PC-3 (cell line): Measurements from ENCODE around the gene FBXW9. TPM values are rescaled to one million over a fixed set of nuclear protein-coding genes. Genes with fewer than 3 reads are reported as not detected.

Source experiments
- ATAC-seq: fragments of 200-7000 bp; cut with Tn5 transposase; 2 replicates; pipeline ENCODE4 v1.9.1; 2020; ENCODE audit warnings: mild to moderate bottlenecking, moderate library complexity
- BruUV-seq: library from RNA; stranded (reverse); fragments of 400-500 nt; replicated peaks from 2 replicates; lab custom pipeline; 2021; lab: Mats Ljungman, UMichigan
- CTCF ChIA-PET: fragments of 300-600 bp; sonication (Branson Sonifier 250); formaldehyde crosslinking; loops from one replicate; lab custom pipeline; 2022; ENCODE audit warnings: antibody characterized with exemption; lab: Charles Lee
- POLR2A ChIA-PET: fragments of 300-600 bp; sonication (Branson Sonifier 250); formaldehyde crosslinking; loops from one replicate; lab custom pipeline; 2022; ENCODE audit warnings: antibody characterized with exemption; ENCODE audit not compliant: unreplicated experiment; lab: Charles Lee
- DNase-seq: peaks from one replicate; pipeline ENCODE4 v3.0.0-alpha.2; 2015
- H2AFZ ChIP-seq: fragments of 300-600 bp; sonication (generic); 2 replicates; pipeline ENCODE4 v1.6.0; 2016; ENCODE audit warnings: antibody characterized with exemption, low read length
- H3F3A ChIP-seq: fragments of 300-600 bp; sonication (generic); one replicate; pipeline ENCODE4 v1.6.0; 2017; ENCODE audit warnings: antibody characterized with exemption, low read length, control low read depth, mild to moderate bottlenecking; ENCODE audit not compliant: unreplicated experiment
- H3K27ac ChIP-seq: fragments of 300-600 bp; sonication (generic); 2 replicates; pipeline ENCODE4 v1.5.1; 2016; ENCODE audit warnings: mild to moderate bottlenecking, low read length
- H3K27me3 ChIP-seq: fragments of 300-600 bp; sonication (generic); 2 replicates; pipeline ENCODE4 v1.6.1; 2016; ENCODE audit warnings: low read length, mixed read lengths
- H3K36me3 ChIP-seq: fragments of 300-600 bp; sonication (generic); 2 replicates; pipeline ENCODE4 v1.6.1; 2016; ENCODE audit warnings: low read depth, mixed run types, low read length, mixed read lengths
- H3K4me1 ChIP-seq: fragments of 300-600 bp; sonication (generic); 2 replicates; pipeline ENCODE4 v1.5.1; 2016; ENCODE audit warnings: low read length; ENCODE audit not compliant: insufficient read depth
- H3K4me2 ChIP-seq: fragments of 300-600 bp; sonication (generic); 2 replicates; pipeline ENCODE4 v1.6.0; 2016; ENCODE audit warnings: low read length
- H3K4me3 ChIP-seq: fragments of 300-600 bp; sonication (generic); 2 replicates; pipeline ENCODE4 v1.5.1; 2016; ENCODE audit warnings: mild to moderate bottlenecking, low read length, mixed read lengths
- H3K79me2 ChIP-seq: fragments of 300-600 bp; sonication (generic); 2 replicates; pipeline ENCODE4 v1.6.1; 2017; ENCODE audit warnings: low read length, mixed read lengths
- H3K9ac ChIP-seq: fragments of 300-600 bp; sonication (generic); 2 replicates; pipeline ENCODE4 v1.6.0; 2016; ENCODE audit warnings: mild to moderate bottlenecking, low read length
- H3K9me2 ChIP-seq: fragments of 300-600 bp; sonication (generic); replicated peaks from 2 replicates; pipeline ENCODE4 v1.6.1; 2016; ENCODE audit warnings: mixed run types, low read length, mixed read lengths
- H3K9me3 ChIP-seq: fragments of 300-600 bp; sonication (generic); 2 replicates; pipeline ENCODE4 v1.6.1; 2016; ENCODE audit warnings: low read length, mixed read lengths
- H4K20me1 ChIP-seq: fragments of 300-600 bp; sonication (generic); 2 replicates; pipeline ENCODE4 v1.6.1; 2016; ENCODE audit warnings: low read length, mixed read lengths
- CTCF ChIP-seq: fragments of 300-600 bp; sonication (generic); conservative IDR thresholded peaks from 2 replicates; pipeline ENCODE4 v1.5.1; 2017; ENCODE audit warnings: antibody characterized with exemption, low read depth, mild to moderate bottlenecking, low read length
- EZH2 ChIP-seq: fragments of 300-600 bp; sonication (generic); IDR thresholded peaks from one replicate; pipeline ENCODE4 v1.6.1; 2017; ENCODE audit warnings: antibody characterized with exemption, mild to moderate bottlenecking, low read length; ENCODE audit not compliant: unreplicated experiment
- EZH2phosphoT487 ChIP-seq: fragments of 300-600 bp; sonication (generic); IDR thresholded peaks from 2 replicates; pipeline ENCODE4 v1.6.1; 2018; ENCODE audit warnings: mild to moderate bottlenecking, antibody characterized with exemption, low read length, borderline replicate concordance
- intact Hi-C: fragments of 100-400 bp; cut with micrococcal nuclease; formaldehyde crosslinking; loops from 2 replicates; pipeline ENCODE4 v1.9.0; 2023
- total RNA-seq: library from RNA; depleted of rRNA; stranded (reverse); fragments of >200 nt; gene quantifications from 2 replicates; pipeline ENCODE4 v1.2.3, GENCODE V29; 2014

FBXW9 gene
- total RNA-seq, 1 experiment from 2014 or later, result 27.5 TPM

DNA sequence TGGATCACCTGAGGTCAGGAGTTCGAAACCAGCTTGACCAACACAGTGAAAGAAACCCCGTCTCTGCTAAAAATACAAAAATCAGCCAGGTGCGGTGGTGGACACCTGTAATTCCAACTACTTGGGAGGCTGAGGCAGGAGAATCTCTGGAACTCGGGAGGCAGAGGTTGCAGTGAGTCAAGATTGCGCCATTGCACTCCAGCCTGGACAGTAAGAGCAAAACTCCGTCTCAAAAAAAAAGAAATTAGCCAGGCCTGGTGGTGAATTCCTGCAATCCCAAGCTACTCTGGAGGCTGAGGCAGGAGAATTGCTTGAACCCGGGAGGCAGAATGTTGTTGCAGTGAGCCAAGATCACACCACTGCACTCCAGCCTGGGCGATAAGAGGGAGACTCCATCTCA is 12.2 kb upstream of the FBXW9 start:
- POLR2A ChIA-PET, result no interaction called here
- CTCF ChIA-PET, result no interaction called here
- no peaks in the 10 kb centered on the region for H3K79me2 ChIP-seq
- H3K4me3 ChIP-seq, result no peak overlapping the region
- intact Hi-C loops, result no loop called here
- no peaks in the 10 kb centered on the region for H4K20me1 ChIP-seq
- H3K4me2 ChIP-seq, result no peak overlapping the region
- no peaks in the 10 kb centered on the region for H3F3A ChIP-seq
- TF ChIP-seq EZH2phosphoT487 (no peak), EZH2 (no peak), CTCF (no peak)
- no TSS peak for BruUV-seq
- no peak for ATAC-seq
- no peak overlapping the region for H2AFZ ChIP-seq
- no peaks in the 10 kb centered on the region for H3K9me3 ChIP-seq
- no peak overlapping the region for H3K9ac ChIP-seq
- H3K27ac ChIP-seq, result no peak overlapping the region
- no peaks in the 10 kb centered on the region for H3K9me2 ChIP-seq
- no peak for DNase-seq
- no peaks in the 10 kb centered on the region for H3K27me3 ChIP-seq
- no peaks in the 10 kb centered on the region for H3K4me1 ChIP-seq
- peaks cover 70% of the 10 kb centered on the region for H3K36me3 ChIP-seq

- intact Hi-C loops, result no loop called here
- POLR2A ChIA-PET, result no interaction called here
- no peaks in the 10 kb centered on the region for H4K20me1 ChIP-seq
- ATAC-seq (no peak), DNase-seq (no peak)
- CTCF ChIA-PET, result no interaction called here
- BruUV-seq, result no TSS peak
- no peak overlapping the region for H3K27ac ChIP-seq
- no peaks in the 10 kb centered on the region for H3K9me3 ChIP-seq
- H3F3A ChIP-seq, result no peaks in the 10 kb centered on the region
- no peak for TF ChIP-seq CTCF
- TF ChIP-seq EZH2, result no peak
- TF ChIP-seq EZH2phosphoT487, result no peak
- no peaks in the 10 kb centered on the region for H3K27me3 ChIP-seq
- no peak overlapping the region for H3K9ac ChIP-seq
- H3K4me3 ChIP-seq, result no peak overlapping the region
- H3K79me2 ChIP-seq, result no peaks in the 10 kb centered on the region
- H3K9me2 ChIP-seq, result no peaks in the 10 kb centered on the region
- no peaks in the 10 kb centered on the region for H3K4me1 ChIP-seq
- peaks cover 75% of the 10 kb centered on the region for H3K36me3 ChIP-seq
- no peak overlapping the region for H3K4me2 ChIP-seq
- no peak overlapping the region for H2AFZ ChIP-seq
Measured at GRCh38 chr19:12706332-12706718, 9.9 kb upstream of the FBXW9 start.

GRCh38 chr19:12705654-12706331 is 9.4 kb upstream of the FBXW9 start:
- H3K9me2 ChIP-seq, result no peaks in the 10 kb centered on the region
- no peak overlapping the region for H3K9ac ChIP-seq
- no peak for ATAC-seq
- H2AFZ ChIP-seq, result no peak overlapping the region
- no peaks in the 10 kb centered on the region for H3K27me3 ChIP-seq
- CTCF ChIA-PET, result no interaction called here
- H3K79me2 ChIP-seq, result no peaks in the 10 kb centered on the region
- no peaks in the 10 kb centered on the region for H3K4me1 ChIP-seq
- no TSS peak for BruUV-seq
- no peak overlapping the region for H3K27ac ChIP-seq
- H4K20me1 ChIP-seq, result no peaks in the 10 kb centered on the region
- peaks cover 77% of the 10 kb centered on the region for H3K36me3 ChIP-seq
- no peaks in the 10 kb centered on the region for H3F3A ChIP-seq
- no peaks in the 10 kb centered on the region for H3K9me3 ChIP-seq
- POLR2A ChIA-PET, result no interaction called here
- H3K4me2 ChIP-seq, result no peak overlapping the region
- intact Hi-C loops, result no loop called here
- H3K4me3 ChIP-seq, result no peak overlapping the region
- DNase-seq, result no peak
- no peak for TF ChIP-seq EZH2phosphoT487
- TF ChIP-seq EZH2, result no peak
- TF ChIP-seq CTCF, result no peak
